ENCODE results near the gene ARHGAP6. TPM values are rescaled to one million over a fixed set of nuclear protein-coding genes. Genes with fewer than 3 reads are reported as not detected.

The ARHGAP6 gene
- total and polyA plus RNA-seq, 2 of the 13 experiments (the other 11 are each of a cell fraction or from before 2014, with no cell fraction given), result 0.11 TPM; not detected in 1

- in situ Hi-C loops (cut with HindIII; ENCODE audit: extremely low pct_ligation_motif_present, low pct_unique_long_range_greater_than_20kb) (no loop called here), intact Hi-C loops (cut with micrococcal nuclease; ENCODE audit: unreplicated experiment) (no loop called here)
- no peaks in the 10 kb centered on the region for H4K20me1 ChIP-seq (ENCODE audit: insufficient read depth, low read length)
- no peak for DNase-seq (ENCODE audit: low spot score)
- no peak overlapping the region for H3K4me3 ChIP-seq (replicated peaks in 1 of 3; ENCODE audit: insufficient read depth in 1 of 3, low read depth in 2 of 3, low read length in 3 of 3)
- no peak for TF ChIP-seq MTF1 (CRISPR knock-in tag; IDR thresholded peaks at IDR 0.05)
- no peak for TF ChIP-seq FLYWCH1 (CRISPR knock-in tag; IDR thresholded peaks at IDR 0.05)
- no peak for TF ChIP-seq ZNF614 (CRISPR knock-in tag; IDR thresholded peaks at IDR 0.05; ENCODE audit: borderline replicate concordance)
- no peak for TF ChIP-seq ZSCAN20 (CRISPR knock-in tag; IDR thresholded peaks at IDR 0.05; ENCODE audit: borderline replicate concordance)
- no peak for TF ChIP-seq ZBTB1 (CRISPR knock-in tag; IDR thresholded peaks at IDR 0.05; ENCODE audit: borderline replicate concordance)
- TF ChIP-seq AGO2 (optimal IDR thresholded peaks at IDR 0.05; ENCODE audit: low read depth, low read length), result no peak
- TF ChIP-seq KAT8 (CRISPR knock-in tag; IDR thresholded peaks at IDR 0.05), result no peak
- TF ChIP-seq PLRG1 (conservative IDR thresholded peaks at IDR 0.05), result no peak
- no peak for TF ChIP-seq HIVEP1 (CRISPR knock-in tag; IDR thresholded peaks at IDR 0.05)
- POLR2A ChIA-PET, result no interaction called here
- H3K36me3 ChIP-seq (replicated peaks in 1 of 2; ENCODE audit: control insufficient read depth in 1 of 2, insufficient read depth in 2 of 2, low read length in 2 of 2), result no peaks in the 10 kb centered on the region
- no peak for FAIRE-seq
- 0% methylated on average over 2 of the region's 2 CpGs for WGBS (ENCODE audit: low lambda C conversion rate)
- H3K4me2 ChIP-seq (ENCODE audit: low read depth, low read length), result no peak overlapping the region
- H3K9me3 ChIP-seq (ENCODE audit: low read length), result no peaks in the 10 kb centered on the region
- H3K27ac ChIP-seq (ENCODE audit: extremely low read length, insufficient read depth, low read length), result no peak overlapping the region
- H3K9ac ChIP-seq (ENCODE audit: insufficient read depth, low read depth, low read length), result no peak overlapping the region
- H3K27me3 ChIP-seq (ENCODE audit: control insufficient read depth in 1 of 2, insufficient read depth in 2 of 2, low read length in 2 of 2), result no peaks in the 10 kb centered on the region
- CTCF ChIA-PET (ENCODE audit: low intra/inter-chr PET ratio, low total read pairs), result no interaction called here
- ATAC-seq, result no peak
- H3K4me1 ChIP-seq (ENCODE audit: insufficient read depth, low read length), result no peaks in the 10 kb centered on the region
- no peaks in the 10 kb centered on the region for H3K79me2 ChIP-seq (ENCODE audit: insufficient read depth, low read length)
- H2AFZ ChIP-seq (ENCODE audit: low read length), result no peak overlapping the region
- no TSS peak for BruUV-seq (replicated peaks)
Measured at GRCh38 chrX:11439846-11440245, 225.9 kb downstream of the ARHGAP6 start.

- TF ChIP-seq ZNF570 (CRISPR knock-in tag; IDR thresholded peaks at IDR 0.05; ENCODE audit: borderline replicate concordance) (no peak), SALL1 (CRISPR knock-in tag; IDR thresholded peaks at IDR 0.05) (no peak), HOXA3 (CRISPR knock-in tag; IDR thresholded peaks at IDR 0.05) (no peak), FOXM1 (CRISPR knock-in tag; IDR thresholded peaks at IDR 0.05) (no peak), XBP1 (CRISPR knock-in tag; IDR thresholded peaks at IDR 0.05) (no peak), ZEB1 (IDR thresholded peaks at IDR 0.05; ENCODE audit: insufficient replicate concordance, low read depth) (no peak), KMT2A (CRISPR knock-in tag; IDR thresholded peaks at IDR 0.05) (no peak), ZNF260 (CRISPR knock-in tag; IDR thresholded peaks at IDR 0.05; ENCODE audit: borderline replicate concordance, low read depth) (no peak), SCMH1 (CRISPR knock-in tag; IDR thresholded peaks at IDR 0.05; ENCODE audit: borderline replicate concordance) (no peak), ZBTB44 (CRISPR knock-in tag; IDR thresholded peaks at IDR 0.05) (no peak), ZNF83 (CRISPR knock-in tag; IDR thresholded peaks at IDR 0.05; ENCODE audit: borderline replicate concordance) (no peak)
- no peaks in the 10 kb centered on the region for H3K4me1 ChIP-seq (ENCODE audit: insufficient read depth, low read length)
- no peaks in the 10 kb centered on the region for H3K27me3 ChIP-seq (ENCODE audit: control insufficient read depth in 1 of 2, insufficient read depth in 2 of 2, low read length in 2 of 2)
- BruUV-seq (replicated peaks), result no TSS peak
- no peaks in the 10 kb centered on the region for H3K9me3 ChIP-seq (ENCODE audit: low read length)
- H3K4me2 ChIP-seq (ENCODE audit: low read depth, low read length), result no peak overlapping the region
- ChIA-PET CTCF (ENCODE audit: low intra/inter-chr PET ratio, low total read pairs) (no interaction called here), POLR2A (no interaction called here)
- in situ Hi-C loops (cut with HindIII; ENCODE audit: extremely low pct_ligation_motif_present, low pct_unique_long_range_greater_than_20kb), result no loop called here
- 16% methylated on average over 4 of the region's 4 CpGs for WGBS (ENCODE audit: low lambda C conversion rate)
- H4K20me1 ChIP-seq (ENCODE audit: insufficient read depth, low read length), result no peaks in the 10 kb centered on the region
- ATAC-seq, result no peak
- no peak overlapping the region for H3K27ac ChIP-seq (ENCODE audit: extremely low read length, insufficient read depth, low read length)
- no peak overlapping the region for H3K4me3 ChIP-seq (replicated peaks in 1 of 3; ENCODE audit: insufficient read depth in 1 of 3, low read depth in 2 of 3, low read length in 3 of 3)
- intact Hi-C loops (cut with micrococcal nuclease; ENCODE audit: unreplicated experiment), result no loop called here
- H2AFZ ChIP-seq (ENCODE audit: low read length), result no peak overlapping the region
- H3K79me2 ChIP-seq (ENCODE audit: insufficient read depth, low read length), result no peaks in the 10 kb centered on the region
- H3K9ac ChIP-seq (ENCODE audit: insufficient read depth, low read depth, low read length), result no peak overlapping the region
- no peak for DNase-seq (ENCODE audit: low spot score)
- FAIRE-seq, result no peak
- H3K36me3 ChIP-seq (replicated peaks in 1 of 2; ENCODE audit: control insufficient read depth in 1 of 2, insufficient read depth in 2 of 2, low read length in 2 of 2), result no peaks in the 10 kb centered on the region
Measured at GRCh38 chrX:11438767-11439166, 227.0 kb downstream of the ARHGAP6 start.

Data from HepG2 (cell line).